ENCODE measurements around the gene NAV2.

GRCh38 chr11:20023082-20023426 lies 310.4 kb downstream of the NAV2 start:
- no peak for TF ChIP-seq CTCF (conservative IDR thresholded peaks at IDR 0.05 in 1 of 2, IDR thresholded peaks at IDR 0.05 in 1 of 2; ENCODE audit: extremely low read depth in 1 of 2, insufficient read depth in 1 of 2, low read depth in 1 of 2, low read length in 2 of 2)
- no peak for TF ChIP-seq EZH2 (IDR thresholded peaks at IDR 0.05; ENCODE audit: borderline replicate concordance, low read length)
